Measurements from ENCODE around the gene FOXJ3.

- no peak for TF ChIP-seq CTCF (conservative IDR thresholded peaks at IDR 0.05 in 1 of 2, IDR thresholded peaks at IDR 0.05 in 1 of 2; ENCODE audit: extremely low read depth in 1 of 2, insufficient read depth in 1 of 2, low read depth in 1 of 2, low read length in 2 of 2)
- TF ChIP-seq EZH2 (IDR thresholded peaks at IDR 0.05; ENCODE audit: borderline replicate concordance, low read length) = no peak
These were observed 139.2 kb downstream of the FOXJ3 start for GRCh38 chr1:42195841-42196240.
